ENCODE results near the gene STAC. TPM values are rescaled to one million over a fixed set of nuclear protein-coding genes. Genes with fewer than 3 reads are reported as not detected.

STAC gene
- total and polyA plus RNA-seq, 7 donors, result 0.19 to 1.5 (median 0.47) TPM

GRCh38 chr3:36505393-36505792, 125.1 kb downstream of the STAC start:
- Histone ChIP-seq H3K9me3 (no peaks in the 10 kb centered on the region), H3K27me3 (ENCODE audit: insufficient read depth in 3 of 3, low read length in 2 of 3) (no peaks in the 10 kb centered on the region), H3K36me3 (ENCODE audit: insufficient read depth in 1 of 2, low read depth in 1 of 2) (no peaks in the 10 kb centered on the region), H3K27ac (no peak overlapping the region), H3K4me3 (no peak overlapping the region), H3K4me1 (no peaks in the 10 kb centered on the region)
- intact Hi-C loops (cut with DNase I), result no loop called here
- no peak for ATAC-seq
- DNase-seq, result no peak
- no peak for TF ChIP-seq CTCF (IDR thresholded peaks at IDR 0.05)
- WGBS, 3 donors, result 90 to 94% (median 92%) methylated on average over 2 of the region's 2 CpGs

- ATAC-seq (no peak), DNase-seq (no peak)
- Histone ChIP-seq H3K36me3 (ENCODE audit: insufficient read depth in 1 of 2, low read depth in 1 of 2) (no peaks in the 10 kb centered on the region), H3K27ac (no peak overlapping the region), H3K4me1 (no peaks in the 10 kb centered on the region), H3K27me3 (ENCODE audit: insufficient read depth in 3 of 3, low read length in 2 of 3) (no peaks in the 10 kb centered on the region), H3K9me3 (no peaks in the 10 kb centered on the region), H3K4me3 (no peak overlapping the region)
- 70 to 76% (median 75%) methylated on average over 5 of the region's 5 CpGs for WGBS, 3 donors
- TF ChIP-seq CTCF (IDR thresholded peaks at IDR 0.05), result no peak
- intact Hi-C loops (cut with DNase I), result no loop called here
These were observed 131.6 kb downstream of the STAC start for GRCh38 chr3:36511791-36512486.

DNA sequence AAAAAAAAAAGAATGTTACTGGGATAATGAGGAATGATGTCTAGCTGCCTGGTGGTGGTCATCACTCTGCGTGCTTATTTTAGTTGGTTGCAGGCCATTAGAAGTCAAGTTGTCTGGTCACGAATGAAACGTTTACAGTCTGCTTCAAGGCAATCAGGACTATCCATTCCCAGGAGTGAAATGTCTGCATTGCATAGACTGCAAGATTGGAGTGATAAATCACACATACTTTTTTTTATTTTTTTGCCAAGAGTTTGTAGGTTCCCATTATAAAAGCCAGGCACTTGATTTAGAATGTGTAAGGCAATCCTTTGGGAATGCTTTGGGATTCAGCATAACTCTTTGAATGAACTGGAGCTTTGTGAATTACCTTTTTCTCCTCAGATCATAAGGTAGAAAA, 132.3 kb downstream of the STAC start:
- no peaks in the 10 kb centered on the region for H3K36me3 ChIP-seq (ENCODE audit: insufficient read depth in 1 of 2, low read depth in 1 of 2)
- no peak overlapping the region for H3K27ac ChIP-seq
- intact Hi-C loops (cut with DNase I), result no loop called here
- no peak for DNase-seq
- no peaks in the 10 kb centered on the region for H3K4me1 ChIP-seq
- H3K4me3 ChIP-seq, result no peak overlapping the region
- no peaks in the 10 kb centered on the region for H3K9me3 ChIP-seq
- no peak for TF ChIP-seq CTCF (IDR thresholded peaks at IDR 0.05)
- H3K27me3 ChIP-seq (ENCODE audit: insufficient read depth in 3 of 3, low read length in 2 of 3), result no peaks in the 10 kb centered on the region
- WGBS, 3 donors, result 51 to 72% (median 71%) methylated on average over 3 of the region's 3 CpGs
- no peak for ATAC-seq

DNA sequence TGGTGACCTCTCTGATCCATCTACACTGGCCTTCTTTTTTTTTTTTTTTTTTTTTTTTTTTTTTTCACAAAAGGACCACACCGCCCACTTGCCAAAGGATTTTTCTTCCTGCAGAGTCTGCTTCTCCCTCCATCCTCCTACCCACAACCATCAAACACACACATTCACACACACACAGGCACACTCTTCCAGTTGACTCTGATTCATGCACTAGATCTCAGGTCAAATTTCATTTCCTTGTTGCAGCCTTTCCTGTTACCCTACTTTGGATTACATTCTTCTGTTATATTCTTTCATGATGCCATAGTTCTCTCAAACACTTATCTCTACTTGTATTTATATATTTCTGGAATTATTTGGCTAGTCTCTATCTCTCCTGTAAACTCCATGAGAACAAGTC, 133.9 kb downstream of the STAC start:
- WGBS, 3 donors, result 79 to 97% (median 86%) methylated on average over 1 of the region's 1 CpG
- no peak for TF ChIP-seq CTCF (IDR thresholded peaks at IDR 0.05)

DNA sequence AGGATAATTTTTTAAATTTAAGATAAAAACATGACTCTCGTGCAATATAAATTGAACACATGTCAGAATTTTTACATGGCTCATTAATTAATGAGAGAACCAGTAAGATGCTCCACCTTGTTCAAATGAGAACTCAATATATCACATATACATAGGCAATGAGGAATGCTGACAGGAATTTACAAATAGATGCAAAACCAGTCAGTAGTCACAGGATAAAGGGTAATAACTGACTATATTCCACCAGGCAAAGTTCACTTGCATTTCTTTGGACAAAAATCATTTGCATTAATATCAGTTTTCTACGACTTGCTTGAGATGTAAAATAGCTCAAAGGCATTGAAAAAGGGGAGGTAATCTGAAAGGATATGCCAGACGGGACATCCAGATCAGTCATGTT, 139.4 kb downstream of the STAC start:
- H3K27me3 ChIP-seq (ENCODE audit: insufficient read depth in 3 of 3, low read length in 2 of 3), result no peaks in the 10 kb centered on the region
- no peak for TF ChIP-seq CTCF (IDR thresholded peaks at IDR 0.05)
- no peaks in the 10 kb centered on the region for H3K9me3 ChIP-seq
- no peaks in the 10 kb centered on the region for H3K4me1 ChIP-seq
- no peak overlapping the region for H3K4me3 ChIP-seq
- no peak for DNase-seq
- ATAC-seq, result no peak
- no peaks in the 10 kb centered on the region for H3K36me3 ChIP-seq (ENCODE audit: insufficient read depth in 1 of 2, low read depth in 1 of 2)
- WGBS, 3 donors, result 85 to 87% (median 85%) methylated on average over 3 of the region's 3 CpGs
- intact Hi-C loops (cut with DNase I), result no loop called here
- no peak overlapping the region for H3K27ac ChIP-seq

More for the DNA sequence above, 133.9 kb downstream of the STAC start:
- Histone ChIP-seq H3K27ac (no peak overlapping the region), H3K27me3 (ENCODE audit: insufficient read depth in 3 of 3, low read length in 2 of 3) (no peaks in the 10 kb centered on the region), H3K4me3 (no peak overlapping the region), H3K9me3 (no peaks in the 10 kb centered on the region), H3K36me3 (ENCODE audit: insufficient read depth in 1 of 2, low read depth in 1 of 2) (no peaks in the 10 kb centered on the region), H3K4me1 (no peaks in the 10 kb centered on the region)
- DNase-seq (no peak), ATAC-seq (no peak)
- intact Hi-C loops (cut with DNase I), result no loop called here
